GM19372 (cell line): ENCODE data around the gene DYSF.

Source experiments
- ATAC-seq: cut with Tn5 transposase; IDR thresholded peaks from one replicate; pipeline ENCODE4 v1.9.1; 2021; ENCODE audit warnings: mild to moderate bottlenecking, low read depth, moderate library complexity; ENCODE audit not compliant: unreplicated experiment

The DYSF gene

GRCh38 chr2:71696381-71696780 lies 243.0 kb downstream of the DYSF start:
- ATAC-seq, result no peak

DNA sequence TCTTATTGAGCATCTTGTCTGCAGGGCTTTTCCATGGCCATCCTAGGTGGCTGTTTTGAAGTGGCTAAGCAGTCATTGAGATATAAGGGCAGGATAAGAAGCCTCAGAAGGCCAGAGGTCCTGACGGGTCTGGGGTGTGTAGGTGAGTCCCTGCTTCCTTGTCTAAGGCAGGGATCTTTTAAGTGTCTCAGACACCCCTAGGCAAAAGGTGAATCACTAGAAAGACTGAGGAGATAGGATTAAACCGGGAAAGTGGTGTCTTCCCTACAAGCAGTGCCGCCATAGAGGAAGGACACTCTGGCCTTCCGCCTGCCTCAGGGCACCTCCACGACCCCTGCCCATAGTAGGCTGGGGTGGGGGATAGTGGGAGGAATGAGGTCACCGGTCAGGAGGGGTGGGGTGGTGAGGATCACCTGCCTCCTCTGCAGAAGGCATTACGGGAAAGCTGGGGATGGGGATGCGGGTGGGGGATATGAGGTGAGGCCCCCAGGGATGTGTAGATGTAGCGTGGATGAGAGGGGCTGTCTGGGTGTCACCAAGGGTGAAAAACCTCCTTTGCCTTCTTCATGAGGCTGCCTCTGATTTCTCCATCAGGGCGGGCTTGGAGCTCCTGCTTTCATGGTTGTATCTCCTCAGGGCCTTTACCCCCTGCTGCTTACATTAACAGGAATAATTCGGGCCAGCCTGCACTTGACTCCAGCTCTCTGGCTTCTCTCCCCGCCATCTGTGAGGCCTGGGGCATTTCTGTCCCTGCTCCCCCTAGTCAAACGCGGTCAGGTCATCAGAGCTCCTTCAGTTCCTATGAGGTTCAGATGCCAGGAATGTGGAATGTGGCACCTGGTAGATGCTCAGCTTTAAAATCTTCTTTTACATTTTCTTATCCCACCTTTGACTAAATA lies 244.0 kb downstream of the DYSF start:
- no peak for ATAC-seq

DNA sequence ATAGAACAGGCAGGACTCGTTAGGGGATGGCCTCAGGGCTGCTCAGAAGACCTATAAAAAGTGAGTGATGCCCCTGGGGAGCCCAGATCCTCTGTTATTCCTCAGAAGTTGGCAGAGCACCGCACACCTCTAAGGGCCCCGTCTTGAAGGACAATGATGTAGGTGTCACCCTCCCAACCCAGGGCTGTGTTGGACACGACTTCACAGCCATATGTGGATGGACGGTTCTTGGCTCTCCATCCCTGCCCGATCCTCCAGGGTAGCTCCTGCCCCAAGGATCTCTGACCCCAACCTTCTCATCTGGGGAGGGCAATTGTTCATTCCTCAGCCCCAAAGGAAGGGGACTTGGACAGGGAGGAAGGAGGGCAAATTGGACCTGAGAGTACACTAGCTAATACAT lies 246.1 kb downstream of the DYSF start:
- ATAC-seq, result no peak

GRCh38 chr2:71700041-71700657 lies 246.8 kb downstream of the DYSF start:
- no peak for ATAC-seq

DNA sequence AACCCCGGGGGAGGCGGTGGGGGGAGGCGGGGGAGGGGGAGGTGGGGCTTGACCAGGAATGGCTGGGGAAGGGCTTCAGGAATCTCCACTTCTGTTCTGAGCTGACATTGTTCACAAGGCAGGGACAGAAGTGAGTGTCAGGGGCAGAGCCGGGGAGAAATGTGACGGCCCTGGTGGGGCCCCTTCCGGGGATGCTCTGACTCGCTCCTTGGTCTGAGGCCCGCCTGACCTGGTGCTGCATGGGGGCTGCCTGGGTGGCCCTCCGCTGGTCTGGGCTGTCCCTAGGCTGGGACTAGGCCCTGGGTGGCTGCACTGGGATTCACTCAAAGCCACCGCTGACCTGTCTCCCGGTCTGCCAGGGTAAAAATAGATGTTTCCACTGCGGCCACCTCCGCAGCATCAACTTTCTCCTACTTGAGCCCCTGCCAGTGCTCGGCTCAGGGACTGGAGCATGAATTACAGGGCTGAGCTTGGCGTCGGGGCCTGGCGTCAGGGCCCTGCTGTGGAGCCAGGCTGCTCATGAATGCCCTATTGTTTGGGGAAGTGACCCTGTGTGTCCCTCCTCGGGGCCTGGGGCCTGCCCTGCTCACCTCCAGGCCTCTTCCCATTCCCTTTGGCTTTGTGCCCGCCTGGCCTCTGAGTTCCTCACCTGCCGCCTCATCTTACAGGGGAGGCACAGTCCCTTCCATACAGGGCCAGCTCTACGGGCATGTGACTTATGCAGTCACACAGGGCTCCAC lies 247.5 kb downstream of the DYSF start:
- no peak for ATAC-seq

DNA sequence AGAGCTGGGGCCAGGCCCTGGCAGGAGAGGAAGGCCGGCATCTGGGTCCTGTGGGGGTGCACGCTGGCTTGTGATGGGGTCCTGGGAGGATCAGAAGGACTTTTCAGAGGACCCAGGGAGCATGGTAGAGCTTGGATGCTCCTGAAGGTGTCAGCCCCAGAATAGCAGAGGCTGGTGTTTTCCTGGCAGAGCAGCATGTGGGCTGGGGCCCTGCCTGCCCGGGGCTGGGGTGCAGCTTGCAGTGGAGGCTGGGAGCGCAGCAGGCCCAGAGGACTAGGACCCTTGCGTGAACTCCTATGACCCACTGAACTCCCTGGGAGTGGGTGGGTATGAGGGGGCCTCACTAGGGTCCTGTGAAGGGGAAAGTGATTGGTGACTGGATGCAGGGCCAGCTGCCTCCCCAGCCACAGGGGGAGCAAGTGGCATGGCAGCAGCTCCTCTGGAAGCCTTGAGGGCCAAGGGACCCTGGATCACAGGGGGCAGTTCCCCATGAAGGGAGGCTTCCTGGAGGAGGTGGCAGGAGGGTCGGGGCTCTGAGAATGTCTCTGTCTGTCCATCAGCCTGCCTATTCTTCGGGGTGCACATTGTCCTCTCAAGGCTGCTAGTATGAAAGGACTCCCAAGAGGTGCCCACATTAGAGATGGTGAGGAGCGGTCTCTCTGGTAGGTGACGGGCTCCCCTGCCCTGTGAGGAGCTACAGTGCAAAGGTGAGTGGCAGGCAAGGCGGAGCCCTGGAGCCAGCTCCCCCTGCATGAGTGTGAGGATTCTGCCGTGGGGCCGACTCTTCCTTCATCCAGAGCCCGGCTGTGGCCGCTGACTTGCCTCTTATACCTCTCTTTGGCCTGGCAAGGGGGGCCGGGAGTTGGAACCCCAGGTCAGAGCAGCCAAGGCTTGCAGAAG lies 249.0 kb downstream of the DYSF start:
- ATAC-seq, result no peak

- ATAC-seq, result no peak
These were observed 249.9 kb downstream of the DYSF start for GRCh38 chr2:71702971-71703898.

- no peak for ATAC-seq
These were observed 250.8 kb downstream of the DYSF start for GRCh38 chr2:71704131-71704561.

DNA sequence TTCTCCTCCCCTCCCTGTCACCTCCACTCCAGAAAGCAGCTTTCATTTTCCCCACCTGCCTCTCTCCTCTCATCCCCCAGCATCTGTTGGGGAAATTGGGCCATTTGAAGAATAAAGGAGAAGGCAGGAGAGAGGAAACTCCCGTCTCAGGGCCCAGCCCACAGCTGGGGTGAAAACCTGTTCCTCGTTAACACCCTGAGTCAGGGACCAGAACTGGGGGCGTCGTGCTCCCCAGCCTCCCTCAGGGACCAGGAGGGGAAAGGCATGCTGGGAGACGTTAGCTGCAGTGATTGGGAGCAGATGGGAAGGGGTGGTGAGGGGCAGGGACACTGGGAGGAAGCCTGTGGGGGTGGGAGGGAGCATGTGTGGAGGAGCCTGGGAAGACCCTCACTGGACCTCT lies 251.3 kb downstream of the DYSF start:
- ATAC-seq, result no peak

- ATAC-seq, result no peak
These were observed 252.0 kb downstream of the DYSF start for GRCh38 chr2:71705171-71705960.

GRCh38 chr2:71706121-71706520 lies 252.8 kb downstream of the DYSF start:
- no peak for ATAC-seq

DNA sequence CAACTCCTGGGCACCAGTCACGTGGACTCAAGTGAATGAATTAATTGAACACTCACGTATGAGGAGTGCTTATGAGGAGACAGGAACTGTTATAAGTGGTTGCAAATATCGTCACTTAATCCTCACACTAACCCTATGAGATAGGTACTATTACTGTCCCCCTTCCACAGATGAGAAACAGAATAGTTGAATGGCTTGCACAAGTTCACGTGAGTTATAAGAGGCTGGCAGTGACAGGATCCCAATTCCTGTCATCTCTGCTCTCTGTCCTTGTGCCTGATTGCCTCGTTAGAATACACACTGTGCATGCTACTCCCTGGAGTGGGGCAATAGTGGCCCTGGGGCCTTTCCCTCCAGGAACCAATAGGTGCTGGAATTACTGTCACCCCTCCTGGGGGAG lies 253.5 kb downstream of the DYSF start:
- ATAC-seq, result no peak

- ATAC-seq, result no peak
These were observed 257.2 kb downstream of the DYSF start for GRCh38 chr2:71710367-71711132.

GRCh38 chr2:71711133-71711855 lies 257.9 kb downstream of the DYSF start:
- no peak for ATAC-seq

- ATAC-seq, result no peak
These were observed 258.9 kb downstream of the DYSF start for GRCh38 chr2:71712158-71712818.
